Vagina (tissue), 2 donors: Measurements from ENCODE around the gene GLYATL1B.
"Not testable (repeated sequence)": the region's sequence is repeated elsewhere in the genome, so short reads cannot be mapped to it uniquely, and the experiment has no call there.

Experiments used
- POLR2A ChIP-seq, 2 donors: fragments of 450-650 bp; IDR thresholded peaks; one replicate each; pipeline ENCODE4 v1.6.1; 2017; ENCODE audit warnings: antibody characterized with exemption in 2 of 2, mild to moderate bottlenecking in 2 of 2, moderate library complexity in 2 of 2
- TF ChIP-seq, protein P1 (sequence below), 3 experiments: fragments of 450-650 bp in 2 of 3; fragments of 200-600 bp in 1 of 3; sonication (generic) in 1 of 3; IDR thresholded peaks; one replicate each; pipeline ENCODE4 v1.5.1; 2017 to 2019; ENCODE audit warnings: antibody characterized with exemption in 3 of 3, mild to moderate bottlenecking in 2 of 3, moderate library complexity in 2 of 3

DNA sequence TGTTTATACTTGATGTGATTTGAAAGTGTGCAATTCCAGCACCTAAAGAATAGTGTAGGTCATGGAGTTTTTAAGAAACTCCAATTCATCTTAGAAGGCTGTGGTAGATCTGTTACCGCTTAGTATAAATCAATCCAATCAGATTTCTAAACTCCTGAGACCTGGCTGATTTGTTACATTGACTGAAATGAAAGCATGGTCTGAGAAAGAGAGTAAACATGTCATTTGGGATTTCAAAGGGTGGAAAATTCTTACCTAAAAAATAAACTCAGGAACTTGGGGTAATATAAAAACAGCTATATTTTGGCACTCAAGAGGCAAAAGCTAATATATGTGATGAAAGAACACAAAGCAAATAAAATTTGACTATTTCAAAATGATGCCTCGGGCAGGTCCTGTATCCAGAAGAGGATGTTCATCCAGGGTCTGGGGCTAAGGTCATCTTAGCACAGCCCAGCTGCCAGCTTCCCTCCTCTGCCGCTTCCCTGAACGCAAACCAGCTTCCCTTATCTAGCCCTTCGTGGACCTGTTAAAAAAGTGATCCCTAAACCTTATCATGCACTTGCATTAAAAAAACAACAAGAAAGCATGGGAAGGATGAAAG is 10.0 kb downstream of the GLYATL1B start:
- TF ChIP-seq, protein P1, sequence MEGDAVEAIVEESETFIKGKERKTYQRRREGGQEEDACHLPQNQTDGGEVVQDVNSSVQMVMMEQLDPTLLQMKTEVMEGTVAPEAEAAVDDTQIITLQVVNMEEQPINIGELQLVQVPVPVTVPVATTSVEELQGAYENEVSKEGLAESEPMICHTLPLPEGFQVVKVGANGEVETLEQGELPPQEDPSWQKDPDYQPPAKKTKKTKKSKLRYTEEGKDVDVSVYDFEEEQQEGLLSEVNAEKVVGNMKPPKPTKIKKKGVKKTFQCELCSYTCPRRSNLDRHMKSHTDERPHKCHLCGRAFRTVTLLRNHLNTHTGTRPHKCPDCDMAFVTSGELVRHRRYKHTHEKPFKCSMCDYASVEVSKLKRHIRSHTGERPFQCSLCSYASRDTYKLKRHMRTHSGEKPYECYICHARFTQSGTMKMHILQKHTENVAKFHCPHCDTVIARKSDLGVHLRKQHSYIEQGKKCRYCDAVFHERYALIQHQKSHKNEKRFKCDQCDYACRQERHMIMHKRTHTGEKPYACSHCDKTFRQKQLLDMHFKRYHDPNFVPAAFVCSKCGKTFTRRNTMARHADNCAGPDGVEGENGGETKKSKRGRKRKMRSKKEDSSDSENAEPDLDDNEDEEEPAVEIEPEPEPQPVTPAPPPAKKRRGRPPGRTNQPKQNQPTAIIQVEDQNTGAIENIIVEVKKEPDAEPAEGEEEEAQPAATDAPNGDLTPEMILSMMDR (IDR thresholded peaks at IDR 0.05): not testable (repeated sequence)
- not testable (repeated sequence) for TF ChIP-seq POLR2A (IDR thresholded peaks at IDR 0.05)
